HCT116 (cell line): ENCODE results near the gene SFT2D2.

Experiments used
- ELF1 ChIP-seq: IDR thresholded peaks from 2 replicates; pipeline ENCODE4 v1.6.1; 2012; ENCODE audit warnings: low read depth, borderline replicate concordance
- EZH2 ChIP-seq: fragments of 200-600 bp; sonication (generic); IDR thresholded peaks from 2 replicates; pipeline ENCODE4 v1.6.1; 2017; ENCODE audit warnings: antibody characterized with exemption, mixed run types
- EZH2phosphoT487 ChIP-seq: fragments of 200-600 bp; IDR thresholded peaks from 2 replicates; pipeline ENCODE4 v1.6.1; 2018; ENCODE audit warnings: antibody characterized with exemption, borderline replicate concordance
- POLR2A ChIP-seq: IDR thresholded peaks from 2 replicates; pipeline ENCODE4 v1.7.0; 2011; ENCODE audit warnings: borderline replicate concordance; ENCODE audit not compliant: insufficient read depth, insufficient read length; ENCODE audit errors: extremely low read depth
- RAD21 ChIP-seq: IDR thresholded peaks from 2 replicates; pipeline ENCODE4 v1.6.1; 2012; ENCODE audit warnings: low read depth, mild to moderate bottlenecking
- TCF7L2 ChIP-seq: IDR thresholded peaks from 2 replicates; pipeline ENCODE4 v1.7.0; 2011; ENCODE audit warnings: borderline replicate concordance, inconsistent platforms; ENCODE audit not compliant: insufficient read depth, insufficient read length; ENCODE audit errors: extremely low read depth
- YY1 ChIP-seq: IDR thresholded peaks from 2 replicates; pipeline ENCODE4 v1.6.1; 2011; ENCODE audit warnings: low read length, low read depth, moderate library complexity, mild to moderate bottlenecking; ENCODE audit not compliant: insufficient replicate concordance; ENCODE audit errors: extremely low read depth
- ZNF274 ChIP-seq: fragments of 200-500 bp; sonication (Bioruptor generic); IDR thresholded peaks from 2 replicates; pipeline ENCODE4 v1.6.1; 2014; ENCODE audit warnings: mild to moderate bottlenecking, low read depth, low read length, inconsistent platforms
- TF ChIP-seq, protein P1 (sequence below): IDR thresholded peaks from 2 replicates; pipeline ENCODE4 v1.6.1; 2012; ENCODE audit warnings: low read depth
- TF ChIP-seq, protein P2 (sequence below): IDR thresholded peaks from 2 replicates; pipeline ENCODE4 v1.6.1; 2012
- TF ChIP-seq, protein P3 (sequence below), 3 experiments: fragments of 200-600 bp in 1 of 3; sonication (generic) in 1 of 3; IDR thresholded peaks in 2 of 3; conservative IDR thresholded peaks in 1 of 3; 2 replicates each; pipeline ENCODE4 v1.5.1; 2012 to 2017; ENCODE audit warnings: low read depth in 2 of 3, low read length in 2 of 3, antibody characterized with exemption in 1 of 3, borderline replicate concordance in 1 of 3, control low read depth in 1 of 3, mild to moderate bottlenecking in 1 of 3, mixed read lengths in 1 of 3, mixed run types in 1 of 3, moderate library complexity in 1 of 3; ENCODE audit not compliant: insufficient read depth in 1 of 3

DNA sequence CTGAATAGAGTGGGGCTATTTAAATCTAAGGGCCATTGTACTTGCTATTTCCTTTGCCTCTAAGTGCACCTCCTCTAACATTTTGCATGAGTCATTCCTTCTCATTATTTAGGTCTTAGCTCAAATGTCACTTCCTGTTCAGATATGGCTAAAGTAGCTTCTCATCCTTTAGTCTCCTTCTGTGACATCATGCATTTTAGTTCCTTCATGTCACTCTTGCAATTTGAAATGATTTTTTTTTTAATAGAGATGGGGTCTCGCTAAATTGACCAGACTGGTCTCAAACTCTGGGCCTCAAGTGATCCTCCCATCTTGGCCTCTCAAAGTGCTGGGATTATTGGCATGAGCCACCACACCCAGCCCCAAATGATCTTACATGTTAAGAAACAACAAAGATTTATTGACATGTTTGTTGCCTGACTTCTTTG, 61.4 kb downstream of the SFT2D2 start:
- TF ChIP-seq, protein P1, sequence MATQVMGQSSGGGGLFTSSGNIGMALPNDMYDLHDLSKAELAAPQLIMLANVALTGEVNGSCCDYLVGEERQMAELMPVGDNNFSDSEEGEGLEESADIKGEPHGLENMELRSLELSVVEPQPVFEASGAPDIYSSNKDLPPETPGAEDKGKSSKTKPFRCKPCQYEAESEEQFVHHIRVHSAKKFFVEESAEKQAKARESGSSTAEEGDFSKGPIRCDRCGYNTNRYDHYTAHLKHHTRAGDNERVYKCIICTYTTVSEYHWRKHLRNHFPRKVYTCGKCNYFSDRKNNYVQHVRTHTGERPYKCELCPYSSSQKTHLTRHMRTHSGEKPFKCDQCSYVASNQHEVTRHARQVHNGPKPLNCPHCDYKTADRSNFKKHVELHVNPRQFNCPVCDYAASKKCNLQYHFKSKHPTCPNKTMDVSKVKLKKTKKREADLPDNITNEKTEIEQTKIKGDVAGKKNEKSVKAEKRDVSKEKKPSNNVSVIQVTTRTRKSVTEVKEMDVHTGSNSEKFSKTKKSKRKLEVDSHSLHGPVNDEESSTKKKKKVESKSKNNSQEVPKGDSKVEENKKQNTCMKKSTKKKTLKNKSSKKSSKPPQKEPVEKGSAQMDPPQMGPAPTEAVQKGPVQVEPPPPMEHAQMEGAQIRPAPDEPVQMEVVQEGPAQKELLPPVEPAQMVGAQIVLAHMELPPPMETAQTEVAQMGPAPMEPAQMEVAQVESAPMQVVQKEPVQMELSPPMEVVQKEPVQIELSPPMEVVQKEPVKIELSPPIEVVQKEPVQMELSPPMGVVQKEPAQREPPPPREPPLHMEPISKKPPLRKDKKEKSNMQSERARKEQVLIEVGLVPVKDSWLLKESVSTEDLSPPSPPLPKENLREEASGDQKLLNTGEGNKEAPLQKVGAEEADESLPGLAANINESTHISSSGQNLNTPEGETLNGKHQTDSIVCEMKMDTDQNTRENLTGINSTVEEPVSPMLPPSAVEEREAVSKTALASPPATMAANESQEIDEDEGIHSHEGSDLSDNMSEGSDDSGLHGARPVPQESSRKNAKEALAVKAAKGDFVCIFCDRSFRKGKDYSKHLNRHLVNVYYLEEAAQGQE, result no peak
- TF ChIP-seq ELF1 (0 out of 2 replicates have a peak, but pooled peaks have one; percentile 9), RAD21 (no peak), POLR2A (no peak), YY1 (no peak), EZH2phosphoT487 (no peak), TCF7L2 (no peak), ZNF274 (no peak), EZH2 (no peak)
- TF ChIP-seq, protein P2, sequence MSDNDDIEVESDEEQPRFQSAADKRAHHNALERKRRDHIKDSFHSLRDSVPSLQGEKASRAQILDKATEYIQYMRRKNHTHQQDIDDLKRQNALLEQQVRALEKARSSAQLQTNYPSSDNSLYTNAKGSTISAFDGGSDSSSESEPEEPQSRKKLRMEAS, result no peak
- TF ChIP-seq, protein P3, sequence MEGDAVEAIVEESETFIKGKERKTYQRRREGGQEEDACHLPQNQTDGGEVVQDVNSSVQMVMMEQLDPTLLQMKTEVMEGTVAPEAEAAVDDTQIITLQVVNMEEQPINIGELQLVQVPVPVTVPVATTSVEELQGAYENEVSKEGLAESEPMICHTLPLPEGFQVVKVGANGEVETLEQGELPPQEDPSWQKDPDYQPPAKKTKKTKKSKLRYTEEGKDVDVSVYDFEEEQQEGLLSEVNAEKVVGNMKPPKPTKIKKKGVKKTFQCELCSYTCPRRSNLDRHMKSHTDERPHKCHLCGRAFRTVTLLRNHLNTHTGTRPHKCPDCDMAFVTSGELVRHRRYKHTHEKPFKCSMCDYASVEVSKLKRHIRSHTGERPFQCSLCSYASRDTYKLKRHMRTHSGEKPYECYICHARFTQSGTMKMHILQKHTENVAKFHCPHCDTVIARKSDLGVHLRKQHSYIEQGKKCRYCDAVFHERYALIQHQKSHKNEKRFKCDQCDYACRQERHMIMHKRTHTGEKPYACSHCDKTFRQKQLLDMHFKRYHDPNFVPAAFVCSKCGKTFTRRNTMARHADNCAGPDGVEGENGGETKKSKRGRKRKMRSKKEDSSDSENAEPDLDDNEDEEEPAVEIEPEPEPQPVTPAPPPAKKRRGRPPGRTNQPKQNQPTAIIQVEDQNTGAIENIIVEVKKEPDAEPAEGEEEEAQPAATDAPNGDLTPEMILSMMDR (IDR thresholded peaks at IDR 0.05 in 2 of 3, conservative IDR thresholded peaks at IDR 0.05 in 1 of 3; ENCODE audit: borderline replicate concordance in 1 of 3, insufficient read depth in 1 of 3, low read depth in 2 of 3, low read length in 2 of 3), result no peak
